GM19351 (cell line): ENCODE data around the gene TMPRSS12.
A peak's percentile ranks its signal among the peaks of the same experiment; 100 is the strongest.
"Not testable (repeated sequence)": the region's sequence is repeated elsewhere in the genome, so short reads cannot be mapped to it uniquely, and the experiment has no call there.

Source experiments
- ATAC-seq: cut with Tn5 transposase; IDR thresholded peaks from one replicate; pipeline ENCODE4 v1.9.1; 2021; ENCODE audit warnings: mild to moderate bottlenecking, moderate library complexity; ENCODE audit not compliant: unreplicated experiment

The TMPRSS12 gene

GRCh38 chr12:50924439-50925341 lies 82.0 kb downstream of the TMPRSS12 start:
- peak; percentile 92 for ATAC-seq

GRCh38 chr12:50925342-50925651 lies 82.6 kb downstream of the TMPRSS12 start:
- ATAC-seq: no peak

GRCh38 chr12:50925920-50926319 lies 83.2 kb downstream of the TMPRSS12 start:
- no peak for ATAC-seq

- no peak for ATAC-seq
Measured at GRCh38 chr12:50926415-50926814, 83.7 kb downstream of the TMPRSS12 start.

- ATAC-seq: not testable (repeated sequence)
Measured at GRCh38 chr12:50926932-50927331, 84.2 kb downstream of the TMPRSS12 start.

- no peak for ATAC-seq
Measured at GRCh38 chr12:50927356-50927755, 84.6 kb downstream of the TMPRSS12 start.

GRCh38 chr12:50927766-50928224 lies 85.1 kb downstream of the TMPRSS12 start:
- no peak for ATAC-seq

- ATAC-seq: no peak
Measured at GRCh38 chr12:50928392-50928791, 85.7 kb downstream of the TMPRSS12 start.

- ATAC-seq: no peak
Measured at GRCh38 chr12:50929831-50930230, 87.1 kb downstream of the TMPRSS12 start.

- not testable (repeated sequence) for ATAC-seq
Measured at GRCh38 chr12:50930477-50930876, 87.8 kb downstream of the TMPRSS12 start.

- ATAC-seq: no peak
Measured at GRCh38 chr12:50932787-50933280, 90.1 kb downstream of the TMPRSS12 start.

- ATAC-seq: no peak
Measured at GRCh38 chr12:50933459-50934124, 90.9 kb downstream of the TMPRSS12 start.

GRCh38 chr12:50934371-50934851 lies 91.7 kb downstream of the TMPRSS12 start:
- no peak for ATAC-seq

GRCh38 chr12:50934981-50935807 lies 92.5 kb downstream of the TMPRSS12 start:
- no peak for ATAC-seq

GRCh38 chr12:50936821-50937530 lies 94.2 kb downstream of the TMPRSS12 start:
- ATAC-seq: no peak
